GM20000 (cell line): ENCODE measurements around the gene SLC9A3.

ENCODE experiments used
- DNase-seq: peaks from one replicate; pipeline ENCODE4 v3.0.0; 2012; ENCODE audit warnings: low spot score
- TF ChIP-seq, protein P1 (sequence below): IDR thresholded peaks from 2 replicates; pipeline ENCODE4 v1.5.1; 2012; ENCODE audit warnings: mild to moderate bottlenecking, control low read depth; ENCODE audit errors: extremely low read depth, missing control alignments

Gene SLC9A3

DNA sequence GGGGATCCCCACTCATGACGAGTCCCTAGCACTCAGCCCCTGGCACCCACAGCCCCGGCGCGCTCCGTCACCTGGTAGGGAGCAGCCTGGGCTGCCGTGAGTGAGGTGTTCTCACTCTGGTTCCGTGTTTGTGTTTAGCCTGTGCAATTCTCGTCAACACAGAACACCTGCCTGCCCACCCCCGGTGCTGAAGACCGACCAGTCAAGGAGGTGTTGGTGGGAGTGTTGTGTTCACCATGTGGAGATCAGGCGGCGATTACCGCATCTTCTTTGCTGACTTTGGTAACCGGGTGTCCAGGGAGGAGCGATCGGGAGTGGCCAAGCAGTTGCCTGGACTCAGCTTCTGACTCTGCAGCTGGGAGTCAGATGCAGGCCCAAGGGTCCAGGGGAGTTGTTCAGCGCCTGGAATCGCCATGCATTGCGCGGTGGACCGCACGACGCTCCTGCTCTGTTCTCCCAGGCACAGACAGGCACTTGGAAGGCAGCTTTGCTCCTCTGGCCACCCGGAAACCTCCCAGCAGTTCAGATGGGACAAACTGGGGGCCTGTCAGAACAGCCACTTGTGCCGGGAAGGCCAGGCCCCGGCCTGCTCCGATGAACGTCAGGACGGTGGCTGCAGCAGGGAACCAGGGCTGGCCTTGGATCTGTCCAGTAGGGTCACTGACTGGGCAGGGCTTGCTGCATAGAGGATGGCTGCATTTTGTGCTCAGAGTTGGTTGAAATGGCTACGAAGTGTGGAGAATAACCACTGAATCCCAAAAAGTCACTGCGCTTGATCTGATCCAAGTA lies 53.1 kb downstream of the SLC9A3 start:
- DNase-seq, result no peak

DNA sequence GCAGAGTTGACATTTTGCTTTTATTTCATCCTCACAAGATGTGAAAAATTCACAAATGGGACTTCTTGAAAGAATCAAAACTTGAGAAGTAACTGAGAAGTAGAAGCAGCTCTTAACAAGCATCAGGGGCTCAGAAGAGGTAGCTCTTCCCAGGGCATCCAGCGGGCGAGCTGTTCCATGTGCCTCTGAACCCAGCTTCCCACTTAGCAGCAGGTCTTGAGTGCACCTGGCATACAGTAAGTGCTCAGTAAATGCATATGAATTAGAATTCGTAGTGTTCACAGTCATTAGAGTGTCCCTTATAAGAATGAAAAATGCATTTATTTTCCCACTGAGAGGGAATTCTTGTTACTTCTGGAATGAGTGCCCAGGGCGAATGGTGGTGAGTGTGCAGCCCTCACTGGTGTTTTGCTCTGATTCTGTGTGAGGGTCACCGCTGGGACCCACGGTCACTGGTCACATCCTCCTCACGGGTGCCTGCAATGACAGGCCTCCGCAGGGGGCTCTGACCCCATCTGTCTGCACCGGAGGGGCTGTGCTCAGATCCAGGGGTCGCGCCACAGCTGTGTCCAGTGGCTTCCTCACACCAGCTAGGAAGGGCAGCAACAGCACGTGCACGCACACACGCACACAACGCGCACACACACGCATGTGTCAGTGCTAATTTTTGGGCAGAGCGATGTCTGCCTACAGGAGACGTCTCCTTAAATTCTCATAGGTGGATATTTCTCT lies 54.3 kb downstream of the SLC9A3 start:
- DNase-seq, result no peak
- TF ChIP-seq, protein P1, sequence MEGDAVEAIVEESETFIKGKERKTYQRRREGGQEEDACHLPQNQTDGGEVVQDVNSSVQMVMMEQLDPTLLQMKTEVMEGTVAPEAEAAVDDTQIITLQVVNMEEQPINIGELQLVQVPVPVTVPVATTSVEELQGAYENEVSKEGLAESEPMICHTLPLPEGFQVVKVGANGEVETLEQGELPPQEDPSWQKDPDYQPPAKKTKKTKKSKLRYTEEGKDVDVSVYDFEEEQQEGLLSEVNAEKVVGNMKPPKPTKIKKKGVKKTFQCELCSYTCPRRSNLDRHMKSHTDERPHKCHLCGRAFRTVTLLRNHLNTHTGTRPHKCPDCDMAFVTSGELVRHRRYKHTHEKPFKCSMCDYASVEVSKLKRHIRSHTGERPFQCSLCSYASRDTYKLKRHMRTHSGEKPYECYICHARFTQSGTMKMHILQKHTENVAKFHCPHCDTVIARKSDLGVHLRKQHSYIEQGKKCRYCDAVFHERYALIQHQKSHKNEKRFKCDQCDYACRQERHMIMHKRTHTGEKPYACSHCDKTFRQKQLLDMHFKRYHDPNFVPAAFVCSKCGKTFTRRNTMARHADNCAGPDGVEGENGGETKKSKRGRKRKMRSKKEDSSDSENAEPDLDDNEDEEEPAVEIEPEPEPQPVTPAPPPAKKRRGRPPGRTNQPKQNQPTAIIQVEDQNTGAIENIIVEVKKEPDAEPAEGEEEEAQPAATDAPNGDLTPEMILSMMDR, result no peak

More for the DNA sequence above, 53.1 kb downstream of the SLC9A3 start:
- TF ChIP-seq, protein P1, result no peak

DNA sequence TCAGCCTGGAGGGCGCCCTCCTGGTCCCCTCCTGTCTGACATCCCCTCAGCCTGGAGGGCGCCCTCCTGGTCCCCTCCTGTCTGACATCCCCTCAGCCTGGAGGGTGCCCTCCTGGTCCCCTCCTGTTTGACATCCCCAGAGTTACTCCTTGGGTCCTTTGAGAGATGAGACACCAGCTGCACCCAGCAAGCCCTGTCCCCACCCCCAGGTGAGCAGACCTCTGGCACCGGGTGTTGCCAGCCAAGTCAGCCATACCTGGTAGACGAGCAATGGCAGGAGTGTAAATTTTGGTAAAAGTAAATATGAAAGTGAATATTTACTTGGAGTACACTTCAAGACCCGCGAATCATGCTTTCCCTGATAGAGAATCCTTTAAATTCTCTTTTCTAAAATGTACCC lies 55.8 kb downstream of the SLC9A3 start:
- DNase-seq, result no peak
- TF ChIP-seq, protein P1, result no peak

DNA sequence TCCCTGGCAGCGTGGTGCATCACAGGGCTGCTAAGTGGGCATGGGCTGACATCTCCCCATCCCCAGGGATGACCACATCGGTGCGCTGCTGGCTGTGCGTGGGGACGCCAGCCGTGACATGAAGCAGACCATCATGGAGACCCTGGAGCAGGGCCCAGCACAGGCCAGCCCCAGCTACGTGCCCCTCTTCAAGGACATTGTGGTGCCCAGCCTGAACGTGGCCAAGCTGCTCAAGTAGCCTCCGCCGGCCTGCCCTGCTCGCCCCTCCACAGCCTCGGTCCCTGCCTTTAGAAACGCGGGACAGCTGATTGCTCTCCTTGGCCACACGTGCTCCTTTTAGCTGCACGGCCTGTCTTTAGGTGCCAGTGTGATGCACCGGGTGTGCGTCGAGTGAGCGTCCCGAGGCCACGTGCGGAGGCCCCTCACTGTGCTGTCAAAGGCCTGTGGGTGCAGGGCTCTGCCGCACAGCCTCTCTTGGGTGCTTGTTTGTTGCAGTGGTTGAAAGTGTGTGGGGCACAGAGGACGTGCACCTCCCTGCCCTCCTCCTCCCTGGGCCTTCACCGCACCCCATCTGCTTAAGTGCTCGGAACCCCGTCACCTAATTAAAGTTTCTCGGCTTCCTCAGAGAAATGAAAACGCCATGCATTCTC lies 57.5 kb downstream of the SLC9A3 start:
- TF ChIP-seq, protein P1, result no peak
- DNase-seq, result no peak

DNA sequence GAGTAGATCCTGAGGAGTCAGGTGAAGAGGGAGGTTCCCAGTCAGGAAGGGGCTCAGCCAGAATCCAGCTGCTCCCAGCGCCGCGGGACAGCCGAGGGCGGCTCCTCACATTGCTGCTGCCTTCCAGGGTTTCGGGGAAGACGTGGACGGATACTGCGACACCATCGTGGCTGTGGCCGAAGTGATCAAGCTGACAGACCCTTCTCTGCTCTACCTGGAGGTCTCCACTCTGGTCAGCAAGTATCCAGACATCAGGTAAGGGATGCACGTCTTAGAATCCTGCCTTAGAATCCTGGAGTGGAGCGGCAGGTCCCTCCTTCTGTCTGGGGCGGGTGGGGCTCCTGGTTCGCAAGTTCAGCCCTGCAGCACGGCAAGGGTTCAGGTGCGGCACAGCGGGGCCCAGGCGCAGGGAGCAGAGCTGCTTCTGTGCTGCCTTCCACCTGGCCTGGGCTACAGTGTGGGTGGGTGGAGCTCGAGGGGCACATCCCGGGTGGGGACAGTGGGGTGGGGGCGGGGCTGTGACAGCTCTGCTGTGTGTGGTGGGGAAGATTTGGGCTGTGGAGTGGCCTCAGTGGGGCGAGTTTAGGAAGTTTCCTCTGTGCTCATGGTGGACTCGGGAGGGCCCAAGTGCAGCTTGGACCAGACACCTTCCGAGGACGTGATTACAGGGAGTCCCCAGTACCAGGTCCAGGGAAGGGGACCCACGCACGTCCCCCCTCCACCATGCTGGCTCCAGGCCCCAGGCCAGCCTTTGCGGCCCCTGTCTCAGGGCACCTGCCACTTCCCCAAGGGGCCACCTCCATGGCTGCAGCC lies 58.5 kb downstream of the SLC9A3 start:
- TF ChIP-seq, protein P1, result no peak
- no peak for DNase-seq

DNA sequence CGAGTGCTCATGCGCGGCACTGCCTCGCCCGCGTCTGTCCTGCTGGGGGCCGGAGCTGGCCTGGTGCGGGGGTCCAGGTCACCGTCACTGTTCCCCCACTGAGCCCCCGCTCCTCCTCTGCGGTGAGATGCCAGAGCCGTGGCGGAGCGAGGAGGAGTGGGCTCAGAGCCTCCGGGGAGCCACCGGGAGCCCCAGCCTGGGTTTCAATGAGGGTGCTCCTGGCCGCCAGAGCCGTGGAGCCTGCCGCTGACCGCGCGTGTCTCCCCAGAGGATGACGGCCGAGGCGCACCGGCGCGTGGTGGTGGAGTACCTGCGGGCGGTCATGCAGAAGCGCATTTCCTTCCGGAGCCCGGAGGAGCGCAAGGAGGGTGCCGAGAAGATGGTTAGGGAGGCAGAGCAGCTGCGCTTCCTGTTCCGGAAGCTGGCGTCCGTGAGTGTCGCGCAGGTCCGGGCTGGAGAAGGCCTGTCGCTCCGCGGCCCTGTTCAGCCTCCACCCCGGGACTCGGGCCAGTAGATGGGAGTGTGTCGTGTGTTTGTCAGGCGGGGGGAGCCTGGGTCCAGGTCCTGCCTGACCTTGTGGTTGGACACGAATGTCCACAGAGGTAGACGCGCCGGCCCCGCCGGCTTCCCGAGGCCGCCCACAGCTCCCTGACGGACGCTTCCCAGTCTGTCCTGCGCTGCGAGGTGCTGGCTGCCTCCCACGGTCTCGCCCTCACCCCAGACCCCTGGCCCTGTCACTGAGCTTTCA lies 59.2 kb downstream of the SLC9A3 start:
- TF ChIP-seq, protein P1, result no peak
- DNase-seq, result no peak
